ENCODE measurements around the gene SREBF1. TPM values are rescaled to one million over a fixed set of nuclear protein-coding genes. Genes with fewer than 3 reads are reported as not detected.

SREBF1 gene
- total and polyA plus RNA-seq, 10 of the 15 experiments (the other 5 are each of a cell fraction or from before 2014, with no cell fraction given): 1.4 to 84.6 (median 20.4) TPM

DNA sequence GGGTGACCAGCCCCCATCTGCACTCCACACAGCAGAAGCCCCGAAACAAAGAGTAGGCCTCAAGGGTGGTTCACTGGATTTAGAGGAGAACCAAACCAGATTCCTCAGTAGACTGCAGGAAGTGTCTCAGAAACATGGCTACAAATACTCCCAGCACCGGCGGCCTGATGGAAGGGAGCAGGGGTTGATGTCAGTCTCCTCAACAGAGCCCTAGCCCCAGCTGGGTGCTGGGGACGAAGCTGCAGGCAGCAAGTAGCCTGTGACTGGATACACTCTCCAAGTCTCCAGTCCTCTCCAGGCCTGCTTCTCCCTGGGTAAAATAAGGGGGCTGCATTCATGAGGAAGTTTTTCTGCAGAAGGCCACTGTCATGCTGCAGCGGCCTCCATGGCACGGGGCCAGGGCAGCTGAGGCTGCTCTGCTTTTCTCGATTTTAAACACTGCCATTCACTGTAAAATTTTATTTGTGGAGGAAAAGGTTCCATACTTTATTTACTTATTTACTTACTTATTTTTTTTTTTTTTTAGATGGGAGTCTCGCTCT, 36.7 kb upstream of the SREBF1 start:
- in situ Hi-C loops (cut with MboI): no loop called here
- Histone ChIP-seq H3K27ac (ENCODE audit: control insufficient read depth, insufficient read depth) (no peak overlapping the region), H3K9ac (ENCODE audit: control insufficient read depth, insufficient read depth, low read length) (no peak overlapping the region), H4K20me1 (ENCODE audit: control insufficient read depth, insufficient read depth) (no peaks in the 10 kb centered on the region), H3K27me3 (replicated peaks in 1 of 2; ENCODE audit: control insufficient read depth in 2 of 2, insufficient read depth in 2 of 2, low read length in 1 of 2) (no peaks in the 10 kb centered on the region), H3K4me3 (no peak overlapping the region), H3K4me1 (ENCODE audit: control insufficient read depth, insufficient read depth, low read length) (no peaks in the 10 kb centered on the region), H2AFZ (ENCODE audit: control insufficient read depth, low read depth, low read length) (no peak overlapping the region), H3K4me2 (ENCODE audit: control insufficient read depth, insufficient read depth) (no peak overlapping the region), H3K9me3 (replicated peaks; ENCODE audit: control insufficient read depth, insufficient read depth, low read length) (no peaks in the 10 kb centered on the region), H3K79me2 (ENCODE audit: control insufficient read depth, insufficient read depth, low read length) (no peaks in the 10 kb centered on the region), H3K36me3 (ENCODE audit: control insufficient read depth in 2 of 2, insufficient read depth in 2 of 2, low read length in 1 of 2) (peaks cover 0 to 7% of the 10 kb centered on the region in 2 experiments; a peak in 2 of 4 replicates)
- ChIA-PET SMC1A (ENCODE audit: uncharacterized antibody, unreplicated experiment) (no interaction called here), POLR2A (interaction anchor here (1.2 kb wide), 1 partner anchor 10 kb away, joined by 3 read pairs; no protein-coding TSS in a partner anchor), CTCF (no interaction called here), RAD21 (ENCODE audit: unreplicated experiment) (interaction anchor here (0.8 kb wide), 1 partner anchor 35 kb away, joined by 3 read pairs; no protein-coding TSS in a partner anchor)
- BruUV-seq (replicated peaks): no TSS peak
- intact Hi-C loops (cut with micrococcal nuclease; ENCODE audit: unreplicated experiment): no loop called here
- TF ChIP-seq CEBPB (IDR thresholded peaks at IDR 0.05; ENCODE audit: borderline replicate concordance in 1 of 2, low read depth in 2 of 2, low read length in 2 of 2) (no peak), YBX1 (IDR thresholded peaks at IDR 0.05) (no peak), ZNF217 (IDR thresholded peaks at IDR 0.05) (no peak), YY1 (IDR thresholded peaks at IDR 0.05; ENCODE audit: low read depth, low read length) (no peak), JUNB (IDR thresholded peaks at IDR 0.05) (no peak), SMARCA5 (IDR thresholded peaks at IDR 0.05) (no peak), BACH1 (IDR thresholded peaks at IDR 0.05; ENCODE audit: borderline replicate concordance) (no peak), IKZF1 (conservative IDR thresholded peaks at IDR 0.05) (no peak), EZH2 (IDR thresholded peaks at IDR 0.05; ENCODE audit: borderline replicate concordance, control insufficient read depth, low read depth, low read length) (no peak), CHD1 (IDR thresholded peaks at IDR 0.05; ENCODE audit: low read depth, low read length) (no peak), ATF7 (IDR thresholded peaks at IDR 0.05; ENCODE audit: low read depth) (no peak), BMI1 (IDR thresholded peaks at IDR 0.05; ENCODE audit: borderline replicate concordance) (no peak), RBBP5 (conservative IDR thresholded peaks at IDR 0.05) (no peak), NR2C2 (IDR thresholded peaks at IDR 0.05; ENCODE audit: borderline replicate concordance, control insufficient read depth, insufficient read length, low read depth) (no peak), SIN3A (IDR thresholded peaks at IDR 0.05; ENCODE audit: low read depth, low read length) (no peak), SPI1 (IDR thresholded peaks at IDR 0.05; ENCODE audit: borderline replicate concordance, insufficient read depth, low read depth, low read length) (no peak)
- TF ChIP-seq, protein P1, sequence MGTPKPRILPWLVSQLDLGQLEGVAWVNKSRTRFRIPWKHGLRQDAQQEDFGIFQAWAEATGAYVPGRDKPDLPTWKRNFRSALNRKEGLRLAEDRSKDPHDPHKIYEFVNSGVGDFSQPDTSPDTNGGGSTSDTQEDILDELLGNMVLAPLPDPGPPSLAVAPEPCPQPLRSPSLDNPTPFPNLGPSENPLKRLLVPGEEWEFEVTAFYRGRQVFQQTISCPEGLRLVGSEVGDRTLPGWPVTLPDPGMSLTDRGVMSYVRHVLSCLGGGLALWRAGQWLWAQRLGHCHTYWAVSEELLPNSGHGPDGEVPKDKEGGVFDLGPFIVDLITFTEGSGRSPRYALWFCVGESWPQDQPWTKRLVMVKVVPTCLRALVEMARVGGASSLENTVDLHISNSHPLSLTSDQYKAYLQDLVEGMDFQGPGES (IDR thresholded peaks at IDR 0.05): no peak
- TF ChIP-seq, protein P2, sequence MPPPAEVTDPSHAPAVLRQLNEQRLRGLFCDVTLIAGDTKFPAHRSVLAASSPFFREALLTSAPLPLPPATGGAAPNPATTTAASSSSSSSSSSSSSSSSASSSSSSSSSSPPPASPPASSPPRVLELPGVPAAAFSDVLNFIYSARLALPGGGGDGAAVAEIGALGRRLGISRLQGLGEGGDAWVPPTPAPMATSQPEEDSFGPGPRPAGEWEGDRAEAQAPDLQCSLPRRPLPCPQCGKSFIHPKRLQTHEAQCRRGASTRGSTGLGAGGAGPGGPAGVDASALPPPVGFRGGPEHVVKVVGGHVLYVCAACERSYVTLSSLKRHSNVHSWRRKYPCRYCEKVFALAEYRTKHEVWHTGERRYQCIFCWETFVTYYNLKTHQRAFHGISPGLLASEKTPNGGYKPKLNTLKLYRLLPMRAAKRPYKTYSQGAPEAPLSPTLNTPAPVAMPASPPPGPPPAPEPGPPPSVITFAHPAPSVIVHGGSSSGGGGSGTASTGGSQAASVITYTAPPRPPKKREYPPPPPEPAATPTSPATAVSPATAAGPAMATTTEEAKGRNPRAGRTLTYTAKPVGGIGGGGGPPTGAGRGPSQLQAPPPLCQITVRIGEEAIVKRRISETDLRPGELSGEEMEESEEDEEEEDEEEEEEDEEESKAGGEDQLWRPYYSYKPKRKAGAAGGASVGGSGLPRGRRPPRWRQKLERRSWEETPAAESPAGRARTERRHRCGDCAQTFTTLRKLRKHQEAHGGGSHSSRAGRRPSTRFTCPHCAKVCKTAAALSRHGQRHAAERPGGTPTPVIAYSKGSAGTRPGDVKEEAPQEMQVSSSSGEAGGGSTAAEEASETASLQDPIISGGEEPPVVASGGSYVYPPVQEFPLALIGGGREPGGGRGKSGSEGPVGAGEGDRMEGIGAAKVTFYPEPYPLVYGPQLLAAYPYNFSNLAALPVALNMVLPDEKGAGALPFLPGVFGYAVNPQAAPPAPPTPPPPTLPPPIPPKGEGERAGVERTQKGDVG (CRISPR knock-in tag; IDR thresholded peaks at IDR 0.05): no peak
- 85% methylated on average over 8 of the region's 8 CpGs for WGBS (ENCODE audit: insufficient coverage, insufficient replicate concordance, low lambda C conversion rate, missing lambda C conversion rate)
- DNase-seq (ENCODE audit: low read depth, low spot score) (no peak), FAIRE-seq (no peak), ATAC-seq (no peak)

Data from GM12878 (cell line).